BE2C (cell line): ENCODE results near the gene SH3TC2.

Experiments
- DNase-seq: peaks from one replicate; pipeline ENCODE4 v3.0.0-alpha.2; 2020
- H3K27me3 ChIP-seq: fragments of 250-450 bp; sonication (Bioruptor Pico); 2 replicates; pipeline ENCODE4 v1.5.1; 2020; ENCODE audit warnings: mild to moderate bottlenecking
- H3K36me3 ChIP-seq: fragments of 250-450 bp; sonication (Bioruptor Pico); 2 replicates; pipeline ENCODE4 v1.5.1; 2020; ENCODE audit warnings: mild to moderate bottlenecking
- H3K4me1 ChIP-seq: fragments of 250-450 bp; sonication (Bioruptor Pico); 2 replicates; pipeline ENCODE4 v1.5.1; 2020
- H3K4me3 ChIP-seq: 2 replicates; pipeline ENCODE4 v1.5.1; 2011; ENCODE audit warnings: low read depth, low read length
- H3K9me3 ChIP-seq: fragments of 250-450 bp; sonication (Bioruptor Pico); 2 replicates; pipeline ENCODE4 v1.5.1; 2020
- TF ChIP-seq, protein P1 (sequence below): IDR thresholded peaks from 2 replicates; pipeline ENCODE4 v1.5.1; 2012; ENCODE audit warnings: mild to moderate bottlenecking, low read depth, low read length

The SH3TC2 gene

DNA sequence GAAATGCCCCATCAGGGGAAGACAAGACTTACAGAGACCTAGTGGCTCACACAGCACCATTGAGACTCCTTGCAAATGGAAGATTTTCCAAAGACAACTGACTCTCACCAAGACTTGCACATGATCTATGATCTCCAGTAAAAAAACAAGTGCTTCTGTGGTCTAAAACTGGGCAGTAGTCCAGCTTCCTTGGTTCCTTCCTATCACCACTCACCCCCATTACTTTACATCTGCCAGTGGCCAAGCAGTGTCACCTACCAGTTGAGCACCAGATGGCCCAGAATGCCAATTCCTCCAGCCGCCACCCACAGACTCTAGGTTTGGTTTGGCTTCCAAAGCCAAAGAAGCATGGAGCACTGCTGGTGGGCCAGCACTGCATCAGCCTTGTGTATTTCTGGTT, 47.7 kb downstream of the SH3TC2 start:
- H3K4me3 ChIP-seq, result no peak overlapping the region
- H3K4me1 ChIP-seq, result peaks cover 39% of the 10 kb centered on the region
- H3K9me3 ChIP-seq, result no peaks in the 10 kb centered on the region
- H3K27me3 ChIP-seq, result no peaks in the 10 kb centered on the region
- peak; percentile 76 for DNase-seq
- H3K36me3 ChIP-seq, result no peaks in the 10 kb centered on the region
- TF ChIP-seq, protein P1, sequence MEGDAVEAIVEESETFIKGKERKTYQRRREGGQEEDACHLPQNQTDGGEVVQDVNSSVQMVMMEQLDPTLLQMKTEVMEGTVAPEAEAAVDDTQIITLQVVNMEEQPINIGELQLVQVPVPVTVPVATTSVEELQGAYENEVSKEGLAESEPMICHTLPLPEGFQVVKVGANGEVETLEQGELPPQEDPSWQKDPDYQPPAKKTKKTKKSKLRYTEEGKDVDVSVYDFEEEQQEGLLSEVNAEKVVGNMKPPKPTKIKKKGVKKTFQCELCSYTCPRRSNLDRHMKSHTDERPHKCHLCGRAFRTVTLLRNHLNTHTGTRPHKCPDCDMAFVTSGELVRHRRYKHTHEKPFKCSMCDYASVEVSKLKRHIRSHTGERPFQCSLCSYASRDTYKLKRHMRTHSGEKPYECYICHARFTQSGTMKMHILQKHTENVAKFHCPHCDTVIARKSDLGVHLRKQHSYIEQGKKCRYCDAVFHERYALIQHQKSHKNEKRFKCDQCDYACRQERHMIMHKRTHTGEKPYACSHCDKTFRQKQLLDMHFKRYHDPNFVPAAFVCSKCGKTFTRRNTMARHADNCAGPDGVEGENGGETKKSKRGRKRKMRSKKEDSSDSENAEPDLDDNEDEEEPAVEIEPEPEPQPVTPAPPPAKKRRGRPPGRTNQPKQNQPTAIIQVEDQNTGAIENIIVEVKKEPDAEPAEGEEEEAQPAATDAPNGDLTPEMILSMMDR, result no peak

DNA sequence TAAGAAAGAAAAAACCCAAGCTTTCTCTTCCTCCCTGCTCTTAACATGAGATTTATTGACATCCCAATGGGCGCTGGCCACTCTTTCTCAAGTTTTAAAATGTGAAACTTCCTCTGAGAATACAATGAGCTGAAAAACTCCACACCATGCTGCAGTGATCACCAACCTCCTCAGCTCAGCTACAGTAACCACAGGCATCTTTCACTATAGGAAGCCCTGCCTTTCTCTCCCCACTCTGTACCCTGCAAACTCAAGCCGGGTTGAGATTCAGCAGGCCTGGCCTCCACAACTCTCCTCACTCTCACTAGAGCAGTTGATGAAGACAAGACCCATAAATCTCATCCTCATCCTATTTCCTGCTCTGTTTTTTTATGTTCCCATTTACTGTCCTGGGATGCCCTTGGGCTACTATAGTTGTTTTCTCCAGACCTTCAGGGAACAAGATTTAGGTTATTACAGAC, 48.3 kb downstream of the SH3TC2 start:
- no peaks in the 10 kb centered on the region for H3K36me3 ChIP-seq
- H3K9me3 ChIP-seq, result no peaks in the 10 kb centered on the region
- H3K27me3 ChIP-seq, result no peaks in the 10 kb centered on the region
- TF ChIP-seq, protein P1, result no peak
- H3K4me3 ChIP-seq, result no peak overlapping the region
- H3K4me1 ChIP-seq, result peaks cover 35% of the 10 kb centered on the region
- DNase-seq, result peak; percentile 69

DNA sequence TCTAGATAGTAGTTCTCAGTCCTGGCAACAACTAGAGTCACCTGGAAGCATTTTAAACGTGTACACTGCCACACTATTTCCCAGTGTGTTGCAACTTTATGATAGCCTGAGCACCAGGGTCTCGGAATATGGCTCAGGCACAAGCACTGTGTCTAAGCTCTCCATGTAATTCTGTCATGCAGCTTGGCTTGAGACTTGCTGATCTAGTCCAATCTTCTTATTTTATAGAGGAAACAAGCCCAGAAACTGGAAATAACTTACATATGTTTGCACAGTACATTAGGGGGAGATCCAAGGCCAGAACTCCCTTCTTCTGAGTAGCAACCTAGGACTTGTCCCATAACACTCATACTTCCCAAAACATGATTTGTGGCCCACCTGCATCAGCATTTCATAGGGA, 49.1 kb downstream of the SH3TC2 start:
- H3K4me1 ChIP-seq, result peaks cover 30% of the 10 kb centered on the region
- TF ChIP-seq, protein P1, result no peak

DNA sequence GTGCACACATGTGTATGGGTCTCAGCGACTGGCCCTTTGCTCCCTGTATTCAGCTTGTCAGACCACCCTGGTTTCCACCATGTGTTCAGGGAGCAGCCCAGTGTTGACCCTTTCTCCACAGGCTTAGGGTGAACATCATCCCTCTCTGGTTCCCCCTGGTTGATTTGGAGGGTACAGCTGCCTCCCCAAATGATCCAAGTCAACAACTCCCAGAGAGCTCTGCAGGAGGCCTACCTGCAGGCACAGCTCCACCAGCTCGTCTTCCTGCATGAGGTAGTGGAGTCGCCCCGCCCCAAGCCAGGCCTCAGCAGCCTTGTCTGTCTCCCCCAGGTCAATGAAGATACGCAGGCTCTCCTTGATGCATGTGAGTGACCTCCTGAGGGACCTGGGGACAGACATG, 50.5 kb downstream of the SH3TC2 start:
- TF ChIP-seq, protein P1, result no peak; the same call in 1 of the 2 replicates
- H3K36me3 ChIP-seq, result no peaks in the 10 kb centered on the region
- H3K9me3 ChIP-seq, result no peaks in the 10 kb centered on the region
- H3K4me3 ChIP-seq, result no peak overlapping the region
- H3K4me1 ChIP-seq, result peaks cover 21% of the 10 kb centered on the region
- DNase-seq, result no peak
- no peaks in the 10 kb centered on the region for H3K27me3 ChIP-seq

More for the DNA sequence above, 49.1 kb downstream of the SH3TC2 start:
- no peaks in the 10 kb centered on the region for H3K36me3 ChIP-seq
- H3K4me3 ChIP-seq, result no peak overlapping the region
- no peak for DNase-seq
- H3K27me3 ChIP-seq, result no peaks in the 10 kb centered on the region
- H3K9me3 ChIP-seq, result no peaks in the 10 kb centered on the region

DNA sequence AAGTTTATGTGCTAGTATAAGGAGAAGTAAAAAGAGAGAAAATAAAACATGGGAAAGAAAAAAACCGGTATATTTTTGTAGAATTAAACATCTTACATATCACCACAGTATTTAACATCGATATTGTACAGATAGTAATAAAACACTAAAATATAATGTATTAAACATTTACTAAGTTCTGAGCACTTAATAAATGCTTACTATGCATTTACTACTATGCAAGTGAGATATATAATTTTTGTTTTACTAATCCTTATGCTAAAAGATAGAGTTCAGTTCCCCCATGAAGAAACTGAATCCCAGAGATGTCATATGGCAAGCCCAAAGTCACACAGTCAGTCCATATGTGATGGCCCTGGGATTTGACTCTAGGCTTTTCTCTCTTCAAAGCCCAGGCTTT, 51.1 kb downstream of the SH3TC2 start:
- TF ChIP-seq, protein P1, result no peak

DNA sequence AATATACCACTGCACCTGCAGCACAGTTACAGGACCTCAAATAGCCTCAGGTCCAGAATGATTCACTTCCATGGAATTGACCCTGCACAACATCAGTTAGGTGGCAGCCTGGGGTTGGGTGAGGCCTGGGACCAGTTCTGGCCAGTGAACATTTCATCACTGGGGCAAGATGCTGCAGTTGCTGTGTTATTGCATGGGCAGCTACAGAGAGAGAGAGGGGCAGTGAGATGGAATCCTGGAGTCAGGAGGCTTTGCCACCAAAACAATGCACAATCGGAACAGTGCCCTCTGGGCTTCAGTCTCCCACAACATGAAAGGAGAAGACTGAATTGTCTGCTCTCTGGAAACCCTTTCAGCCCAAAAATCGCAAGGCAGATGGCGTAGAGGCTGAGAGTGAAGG, 51.8 kb downstream of the SH3TC2 start:
- H3K36me3 ChIP-seq, result no peaks in the 10 kb centered on the region
- no peaks in the 10 kb centered on the region for H3K9me3 ChIP-seq
- TF ChIP-seq, protein P1, result 0 out of 2 replicates have a peak, but pooled peaks have one; percentile 8
- no peak overlapping the region for H3K4me3 ChIP-seq
- peaks cover 29% of the 10 kb centered on the region for H3K4me1 ChIP-seq
- DNase-seq, result peak; percentile 29
- H3K27me3 ChIP-seq, result no peaks in the 10 kb centered on the region

More for the DNA sequence above, 51.1 kb downstream of the SH3TC2 start:
- no peaks in the 10 kb centered on the region for H3K36me3 ChIP-seq
- DNase-seq, result no peak
- no peaks in the 10 kb centered on the region for H3K9me3 ChIP-seq
- peaks cover 25% of the 10 kb centered on the region for H3K4me1 ChIP-seq
- no peak overlapping the region for H3K4me3 ChIP-seq
- H3K27me3 ChIP-seq, result no peaks in the 10 kb centered on the region
